NK-92 (cell line): ENCODE measurements around the gene LRP11.
"Not testable (repeated sequence)": the region's sequence is repeated elsewhere in the genome, so short reads cannot be mapped to it uniquely, and the experiment has no call there.

Experiments used
- DNase-seq: peaks from one replicate; lab custom pipeline; 2025; ENCODE audit not compliant: unreplicated experiment; lab: John Stamatoyannopoulos, UW

Gene LRP11

DNA sequence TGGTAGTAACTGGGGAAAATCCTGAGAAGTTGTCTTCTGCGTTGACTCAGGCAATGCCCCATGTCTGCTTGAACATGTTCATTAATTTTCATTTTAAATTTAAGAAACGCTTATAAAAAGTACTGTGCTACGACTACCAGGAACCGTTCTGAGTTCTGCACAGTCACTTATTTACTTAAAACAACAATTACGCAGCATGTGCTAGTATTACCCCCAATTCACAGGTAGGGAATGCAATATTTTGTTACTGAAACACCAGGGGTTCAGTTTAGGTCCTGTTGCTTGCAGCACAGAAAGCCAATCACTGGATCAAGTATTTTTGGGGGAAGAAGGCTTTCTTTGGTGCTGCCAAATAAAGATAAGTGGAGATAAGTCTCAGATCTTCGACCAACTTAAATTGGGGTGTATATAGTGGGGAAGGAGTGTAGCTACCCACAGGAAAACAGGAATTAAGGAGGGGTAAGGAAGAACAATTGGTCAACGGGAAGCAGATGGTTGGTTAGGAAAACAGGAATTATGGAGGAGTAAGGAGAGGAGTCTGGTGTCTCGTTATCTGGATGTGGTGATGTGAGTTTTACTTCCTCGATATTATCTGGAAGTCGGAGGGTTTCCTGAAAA is 5.2 kb upstream of the LRP11 start:
- no peak for DNase-seq

GRCh38 chr6:149867876-149868640 is 3.9 kb upstream of the LRP11 start:
- DNase-seq, result no peak

- DNase-seq, result no peak
Measured at GRCh38 chr6:149864578-149865535, 698 bp upstream of the LRP11 start.

DNA sequence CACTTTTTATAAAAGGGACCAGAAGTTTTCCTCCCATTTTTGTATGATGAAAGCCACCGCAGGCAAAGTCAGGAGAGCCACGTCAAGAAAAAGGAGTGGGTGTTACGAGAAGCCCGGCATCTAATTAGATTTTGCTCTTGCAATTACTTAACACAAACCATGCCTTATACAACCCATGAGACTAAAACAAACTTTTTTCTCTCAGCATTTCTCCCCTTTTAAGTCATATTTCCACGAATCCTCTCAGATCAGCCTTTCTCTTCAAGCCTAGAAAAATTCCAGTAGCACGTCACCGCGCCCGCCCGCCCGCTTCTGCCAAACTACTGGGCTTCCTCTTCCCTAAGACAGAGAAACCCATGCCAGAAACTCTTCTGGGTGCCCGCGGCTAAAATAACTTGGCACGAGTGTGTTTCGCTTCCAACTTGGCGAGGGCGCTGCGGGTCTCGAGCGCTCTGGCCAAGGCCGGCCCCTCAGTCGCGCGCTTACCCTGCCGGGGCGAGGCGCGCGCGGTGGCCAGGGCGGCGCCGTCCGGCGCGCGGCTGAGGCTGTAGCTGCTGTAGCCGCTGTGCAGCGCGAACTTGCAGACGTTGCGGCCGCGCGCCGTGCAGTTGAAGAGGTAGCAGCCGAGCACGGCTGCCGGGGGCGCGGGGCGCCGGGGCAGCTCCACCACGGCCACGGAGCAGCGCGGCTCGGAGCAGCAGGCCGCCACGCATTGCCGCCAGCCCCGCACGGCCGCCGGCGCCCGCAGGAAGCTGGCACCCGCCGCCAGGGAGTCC is 1.0 kb downstream of the LRP11 start:
- DNase-seq, result no peak

GRCh38 chr6:149862424-149862738 is 1.8 kb downstream of the LRP11 start:
- not testable (repeated sequence) for DNase-seq

DNA sequence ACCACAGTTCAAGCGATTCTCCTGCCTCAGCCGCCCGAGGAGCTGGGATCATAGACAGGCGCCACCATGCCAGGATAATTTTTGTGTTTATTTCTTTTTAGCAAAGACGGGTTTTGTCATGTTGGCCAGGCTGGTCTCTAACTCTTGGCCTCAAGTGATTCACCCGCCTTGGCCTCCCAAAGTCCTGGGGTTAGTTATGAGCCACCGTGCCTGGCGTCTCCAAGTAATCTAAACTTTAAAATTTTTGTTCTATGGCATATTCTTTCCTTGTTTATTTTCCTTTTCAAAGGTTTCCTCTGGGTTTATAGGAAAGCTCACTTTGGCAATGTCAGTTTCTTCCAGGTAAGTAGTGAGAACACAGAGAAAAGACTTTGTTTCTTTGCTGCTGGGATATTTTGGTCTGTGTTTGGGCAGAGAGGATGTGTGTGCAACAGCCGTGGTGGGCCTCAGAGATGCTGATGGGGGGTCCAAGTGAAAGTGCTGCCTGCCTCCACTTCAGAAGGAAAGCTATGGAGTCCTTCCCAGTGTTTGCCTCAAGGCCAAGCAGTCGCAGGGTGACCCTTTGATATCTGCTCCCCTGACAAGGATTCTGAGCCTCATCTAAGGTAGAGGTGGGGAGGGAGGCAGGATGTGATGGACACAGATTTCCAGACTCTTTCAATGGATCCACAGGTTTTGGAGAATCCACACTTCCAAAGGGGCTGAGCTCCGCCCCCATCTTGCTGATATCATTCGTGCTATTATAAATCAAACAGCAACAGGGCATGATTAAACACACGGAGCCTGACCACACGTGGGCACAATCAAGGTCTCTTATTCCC is 2.3 kb downstream of the LRP11 start:
- no peak for DNase-seq

GRCh38 chr6:149860834-149861602 is 3.1 kb downstream of the LRP11 start:
- DNase-seq, result no peak

DNA sequence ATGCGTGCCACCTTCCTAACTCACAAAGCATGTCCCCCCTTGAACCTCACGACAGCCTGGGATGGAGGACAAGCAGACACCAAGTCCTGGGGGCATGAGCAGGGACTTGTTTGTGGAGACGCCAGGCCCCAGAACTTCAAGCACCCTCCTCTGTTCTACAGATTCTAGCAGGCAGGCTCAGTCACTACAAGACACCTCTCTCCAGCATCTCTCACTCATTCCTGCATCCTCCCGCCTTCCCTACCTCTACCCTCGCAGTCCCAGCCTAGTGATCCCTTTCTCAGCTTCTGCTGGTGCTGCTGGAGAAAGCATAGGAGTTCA is 3.7 kb downstream of the LRP11 start:
- no peak for DNase-seq

- no peak for DNase-seq
Measured at GRCh38 chr6:149859938-149860337, 4.2 kb downstream of the LRP11 start.

DNA sequence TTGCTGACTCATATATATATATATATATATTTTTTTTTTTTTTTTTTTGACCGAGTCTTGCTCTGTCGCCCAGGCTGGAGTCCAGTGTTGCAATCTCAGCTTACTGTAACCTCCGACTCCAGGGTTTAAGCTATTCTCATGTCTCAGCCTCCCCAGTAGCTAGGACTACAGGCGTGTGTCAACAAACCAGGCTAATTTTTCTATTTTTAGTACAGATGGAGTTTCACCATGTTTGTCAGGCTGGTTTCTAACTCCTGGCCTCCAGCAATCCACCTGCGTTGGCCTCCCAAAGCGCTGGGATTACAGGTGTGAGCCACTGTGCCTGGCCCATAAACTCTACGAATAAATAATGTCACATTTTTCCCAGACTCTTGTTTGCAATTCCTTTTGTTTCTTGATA is 4.8 kb downstream of the LRP11 start:
- DNase-seq, result no peak

- DNase-seq, result no peak
Measured at GRCh38 chr6:149857541-149857940, 6.6 kb downstream of the LRP11 start.

- no peak for DNase-seq
Measured at GRCh38 chr6:149856256-149856994, 7.7 kb downstream of the LRP11 start.

DNA sequence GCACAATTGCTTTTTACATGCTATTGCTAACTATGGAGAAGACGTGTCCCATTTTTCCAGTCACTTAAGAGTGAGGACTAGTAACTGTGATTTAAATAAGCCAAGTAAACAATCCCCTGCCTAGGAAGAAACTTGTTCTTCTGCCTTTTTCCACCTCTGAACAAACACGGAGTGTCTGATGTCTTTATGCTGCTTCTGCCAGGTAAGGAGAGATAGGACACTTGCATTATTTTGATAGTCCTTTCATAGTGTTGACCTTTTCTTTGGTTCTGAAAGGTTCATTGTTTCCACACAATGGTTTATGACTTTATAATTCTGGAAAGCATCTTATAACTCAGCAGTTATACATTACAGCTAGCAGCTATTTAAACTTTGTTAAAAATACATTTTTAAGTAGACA is 8.4 kb downstream of the LRP11 start:
- no peak for DNase-seq

DNA sequence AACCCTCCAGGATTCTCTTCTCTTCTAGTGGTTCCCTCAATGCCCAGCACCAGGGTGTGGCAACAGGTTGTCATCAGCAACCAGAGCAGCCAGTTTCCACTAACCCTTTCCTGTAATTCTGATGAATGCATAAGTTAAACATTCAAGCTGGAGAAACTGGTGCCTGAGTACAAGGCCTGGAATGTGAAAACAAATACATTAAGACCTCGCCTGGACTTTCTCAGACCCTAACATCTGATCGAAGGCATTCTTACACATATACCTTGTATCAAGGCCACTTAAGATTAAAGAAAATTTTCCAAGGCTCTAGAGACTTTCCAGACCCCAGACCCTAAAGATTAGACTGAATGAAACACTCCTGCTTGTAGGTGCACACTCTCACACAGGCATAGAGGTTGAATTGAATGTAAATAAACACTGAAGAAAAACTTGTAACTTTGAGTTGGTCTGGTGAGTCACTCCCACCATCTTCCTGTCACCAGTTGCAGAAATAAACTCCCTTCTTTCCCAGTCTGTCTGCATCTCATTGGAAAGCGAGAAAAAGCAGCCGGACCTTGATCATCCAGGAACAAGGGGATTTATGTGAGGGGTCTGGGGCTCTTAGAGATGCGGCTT is 9.0 kb downstream of the LRP11 start:
- no peak for DNase-seq

DNA sequence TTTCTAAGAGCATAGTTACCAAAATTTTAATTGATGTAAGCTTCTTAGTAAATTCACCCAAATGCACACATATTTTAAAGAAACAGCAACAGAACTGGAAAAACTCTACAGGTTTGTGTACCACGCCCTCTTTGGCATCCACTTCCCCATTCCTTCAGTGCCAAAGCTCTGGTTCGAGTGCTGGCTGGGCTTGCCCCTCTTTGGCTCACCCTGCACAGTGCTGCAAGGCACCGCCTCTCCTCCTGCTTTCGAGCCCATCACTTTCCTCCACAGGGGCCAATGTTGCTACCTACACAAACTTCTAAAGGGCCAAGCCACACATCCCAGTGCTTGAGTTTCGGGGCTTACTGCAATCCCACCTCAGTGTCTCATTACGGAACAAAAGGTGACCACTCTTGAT is 9.6 kb downstream of the LRP11 start:
- no peak for DNase-seq

DNA sequence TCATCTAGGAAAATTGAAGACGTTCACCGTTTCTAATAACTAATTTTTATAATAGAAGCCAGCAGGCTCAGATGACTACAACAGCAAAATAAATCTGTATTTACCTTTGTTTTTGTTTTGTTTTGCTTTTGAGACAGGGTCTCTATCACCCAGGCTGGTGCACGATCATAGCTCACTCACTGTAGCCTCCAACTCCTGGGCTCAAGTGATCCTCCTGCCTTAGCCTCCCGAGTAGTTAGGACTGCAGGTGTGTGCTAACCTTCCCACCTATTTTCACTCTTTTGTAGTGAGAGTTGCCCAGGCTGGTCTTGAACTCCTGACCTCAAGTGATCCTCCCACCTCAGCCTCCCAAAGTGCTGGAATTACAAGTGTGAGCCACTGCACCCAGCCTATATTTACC is 10.1 kb downstream of the LRP11 start:
- DNase-seq, result not testable (repeated sequence)

GRCh38 chr6:149852881-149853280 is 11.3 kb downstream of the LRP11 start:
- DNase-seq, result no peak

GRCh38 chr6:149852180-149852579 is 12.0 kb downstream of the LRP11 start:
- DNase-seq, result no peak
